HTERT RPE-1 (cell line): ENCODE measurements around the gene PLEKHM2.

Experiments used
- in situ Hi-C: fragments of 300-500 bp; cut with MboI; formaldehyde crosslinking; loops from 4 replicates; pipeline ENCODE4 v1.14.3; 2020; ENCODE audit warnings: low sequenced_read_pairs

The PLEKHM2 gene

DNA sequence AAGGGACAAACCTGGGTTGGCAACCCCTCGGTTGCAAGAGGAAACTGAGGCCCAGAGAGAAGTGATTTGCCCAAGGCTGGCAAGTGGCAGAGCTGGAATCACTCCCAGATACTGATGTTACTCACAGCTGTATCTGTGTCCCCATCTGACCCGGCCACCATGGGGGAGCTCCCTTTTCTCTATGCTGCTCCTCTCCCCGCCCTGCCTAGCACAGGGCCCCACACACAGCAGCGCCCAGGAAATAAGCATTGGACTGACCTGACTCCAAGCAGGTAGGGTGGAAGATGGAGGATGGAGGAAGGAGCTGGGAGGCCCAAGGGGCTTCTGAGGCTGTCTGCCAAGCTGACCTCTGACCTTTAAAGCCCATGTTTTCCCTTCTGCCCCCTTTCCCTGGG, 71.5 kb downstream of the PLEKHM2 start:
- in situ Hi-C loops: no loop called here

DNA sequence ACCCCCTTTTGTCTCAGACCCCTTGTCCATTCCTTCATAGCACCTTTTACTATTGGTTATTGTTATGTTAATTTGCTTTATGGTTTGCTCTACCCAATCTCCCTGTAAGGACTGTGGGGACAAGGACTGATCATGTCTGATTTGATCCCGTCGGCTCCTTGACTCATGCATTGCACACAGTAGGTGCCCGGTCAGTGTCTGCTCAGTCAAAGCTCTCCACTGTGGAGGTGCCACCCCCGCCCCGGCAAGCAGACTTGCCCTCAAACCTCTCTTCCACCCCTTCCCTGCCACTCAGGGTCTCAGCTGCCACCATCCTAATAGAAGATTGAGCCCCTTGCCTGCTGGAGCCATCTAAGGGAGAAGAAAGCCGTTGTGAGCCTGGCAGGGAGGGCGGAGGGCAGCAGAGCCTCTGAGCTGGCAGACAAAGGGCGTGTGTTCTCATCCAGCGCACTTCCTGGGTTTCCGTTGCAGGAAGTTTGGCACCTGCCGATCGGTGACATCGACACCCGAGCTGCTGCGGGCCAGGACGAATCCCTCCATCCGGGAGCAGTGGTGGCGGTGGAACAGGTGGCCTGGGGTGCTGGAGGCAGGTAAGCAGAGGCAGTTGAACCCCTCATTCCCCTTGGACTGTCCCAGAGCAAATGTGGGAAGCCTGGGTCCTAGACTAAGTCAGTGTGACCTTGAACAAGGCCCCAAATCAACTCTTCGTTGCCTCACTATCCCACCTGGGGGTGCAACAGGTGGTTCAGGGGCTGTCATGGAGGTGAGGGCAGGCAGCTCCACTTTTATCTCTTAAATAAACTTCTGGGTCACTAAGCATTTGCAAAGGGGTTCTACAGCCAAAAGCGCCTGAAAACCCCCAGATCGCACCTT, 72.3 kb downstream of the PLEKHM2 start:
- in situ Hi-C loops: no loop called here

DNA sequence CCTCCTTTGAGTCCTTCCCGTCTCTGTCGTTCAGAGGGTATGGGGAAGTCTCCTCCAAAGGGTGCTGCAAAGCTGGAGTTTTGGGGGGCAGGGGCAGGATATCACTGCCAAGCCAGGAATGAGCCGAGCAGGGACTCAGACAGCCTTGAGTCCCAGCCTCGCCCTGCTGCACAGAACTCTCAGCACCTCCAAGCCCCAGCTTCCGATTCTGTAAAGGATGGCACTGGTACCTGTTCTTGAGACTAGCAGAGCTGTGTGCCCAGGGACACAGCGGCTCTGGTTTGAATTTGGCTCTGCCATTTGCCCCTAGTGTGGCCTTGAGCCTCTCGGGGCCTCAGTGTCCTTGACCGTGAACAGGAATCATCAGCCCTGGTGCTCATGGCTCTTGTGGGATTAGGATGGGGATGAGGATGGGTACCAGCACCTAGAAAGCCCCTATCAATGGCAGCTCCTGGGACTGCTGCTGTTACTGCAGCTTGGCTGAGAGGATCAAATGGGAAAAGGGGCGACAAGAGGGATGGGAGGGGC, 73.0 kb downstream of the PLEKHM2 start:
- in situ Hi-C loops: no loop called here

DNA sequence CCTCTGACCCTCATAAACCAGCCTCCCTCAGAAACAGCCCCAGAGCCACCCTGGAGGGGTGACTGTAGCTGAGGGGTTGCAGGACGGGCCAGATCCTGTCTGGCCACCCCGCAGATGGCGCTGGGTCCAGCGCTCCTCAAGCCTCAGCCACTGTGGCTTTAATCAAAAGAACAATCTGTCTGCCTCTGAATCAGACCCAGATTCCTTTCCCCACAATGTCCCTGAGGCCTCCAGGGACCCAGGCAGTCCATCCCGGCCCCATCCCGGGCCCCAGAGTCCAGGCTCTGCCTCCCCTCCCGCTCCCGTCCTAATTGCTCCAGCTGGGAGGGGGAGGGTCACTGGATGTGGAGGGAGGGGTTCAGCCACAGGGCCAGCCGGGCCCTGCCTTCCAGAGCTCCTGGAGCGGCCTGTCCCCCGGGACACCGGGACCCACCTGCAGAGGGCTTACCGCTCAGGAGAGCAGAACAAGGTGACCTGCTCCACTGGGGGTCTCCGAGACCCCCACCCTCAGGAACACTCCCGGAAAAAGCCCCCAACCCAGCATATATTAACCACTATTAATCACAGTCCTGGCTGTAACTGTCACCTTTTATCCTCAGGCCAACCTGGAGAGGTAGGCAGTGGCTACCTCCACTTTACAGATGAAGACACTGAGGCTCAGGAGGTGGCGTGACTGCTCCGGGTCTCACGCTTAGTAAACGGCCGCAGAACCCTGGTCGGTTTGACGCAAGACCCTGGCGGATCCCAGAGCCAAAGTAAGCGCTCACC, 73.6 kb downstream of the PLEKHM2 start:
- in situ Hi-C loops: no loop called here

DNA sequence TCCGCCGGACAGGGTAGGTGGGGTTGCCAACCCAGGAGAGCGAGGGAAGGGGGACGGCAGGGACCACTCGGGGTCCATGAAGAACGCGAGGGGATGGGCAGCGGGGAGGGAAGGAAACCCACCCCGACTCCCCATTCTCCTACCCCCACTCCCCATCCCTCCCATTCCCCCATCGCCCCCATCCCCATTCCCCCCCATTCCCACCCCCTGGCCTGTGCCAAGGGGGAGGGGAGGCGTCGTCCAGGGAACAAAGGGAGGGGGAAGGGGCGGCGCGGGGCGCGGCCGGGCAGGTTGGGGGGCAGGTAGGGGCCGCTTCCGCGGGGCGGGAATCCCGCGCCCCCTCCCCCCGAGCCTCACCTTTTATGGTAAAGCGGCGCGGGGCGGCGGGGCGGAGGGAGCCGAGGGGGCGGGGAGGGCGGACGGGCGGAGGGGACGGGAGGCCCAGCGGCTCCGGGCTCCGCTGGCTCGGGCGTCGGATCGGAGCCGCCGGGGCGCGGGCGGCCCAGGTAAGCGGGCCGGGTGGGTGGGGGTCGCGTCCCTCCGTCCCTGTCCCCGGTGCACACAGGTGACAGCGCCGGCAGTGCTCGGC, 74.3 kb downstream of the PLEKHM2 start, which contains the start of gene FBLIM1:
TSS of gene FBLIM1 (plus strand) at position 453 of the 589 bp plus-strand sequence. CDS start 6,189 bp downstream, outside the sequence.
- in situ Hi-C loops: no loop called here

DNA sequence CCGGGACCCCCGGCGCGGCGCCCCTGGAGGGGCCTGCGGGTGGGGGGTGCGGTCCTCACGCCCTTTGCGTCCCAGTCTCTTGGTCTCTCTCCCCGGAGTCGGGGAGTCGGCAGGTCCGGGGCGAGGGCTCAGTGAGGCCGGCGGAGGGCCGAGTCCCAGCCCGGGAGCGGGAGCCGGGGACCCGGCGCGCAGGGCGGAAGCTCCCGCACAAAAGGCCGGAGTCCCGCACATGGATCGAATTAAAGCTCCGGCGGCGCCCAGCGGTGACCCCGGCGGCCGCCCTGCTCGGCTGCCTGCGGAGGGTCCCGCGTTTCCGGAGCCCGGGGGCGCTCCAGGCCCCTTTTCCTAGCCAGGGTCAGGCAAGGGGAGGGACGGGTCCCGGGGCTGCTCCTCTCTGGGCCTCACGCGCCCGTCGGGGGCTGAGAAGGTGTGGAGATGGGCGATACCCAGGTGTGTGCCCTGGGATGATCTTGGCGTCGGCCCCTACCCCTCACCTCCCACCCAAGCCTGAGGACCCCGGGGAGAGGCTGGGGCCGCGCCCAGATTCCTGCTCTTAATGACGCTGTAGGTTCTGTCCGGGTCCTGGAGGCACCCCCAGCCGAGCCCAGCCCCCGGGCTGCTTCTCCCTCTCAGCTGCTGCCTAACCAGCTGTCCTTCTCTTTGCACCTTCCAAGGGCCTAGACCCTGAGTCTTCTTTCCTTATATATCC, 75.0 kb downstream of the PLEKHM2 start:
- in situ Hi-C loops: no loop called here

DNA sequence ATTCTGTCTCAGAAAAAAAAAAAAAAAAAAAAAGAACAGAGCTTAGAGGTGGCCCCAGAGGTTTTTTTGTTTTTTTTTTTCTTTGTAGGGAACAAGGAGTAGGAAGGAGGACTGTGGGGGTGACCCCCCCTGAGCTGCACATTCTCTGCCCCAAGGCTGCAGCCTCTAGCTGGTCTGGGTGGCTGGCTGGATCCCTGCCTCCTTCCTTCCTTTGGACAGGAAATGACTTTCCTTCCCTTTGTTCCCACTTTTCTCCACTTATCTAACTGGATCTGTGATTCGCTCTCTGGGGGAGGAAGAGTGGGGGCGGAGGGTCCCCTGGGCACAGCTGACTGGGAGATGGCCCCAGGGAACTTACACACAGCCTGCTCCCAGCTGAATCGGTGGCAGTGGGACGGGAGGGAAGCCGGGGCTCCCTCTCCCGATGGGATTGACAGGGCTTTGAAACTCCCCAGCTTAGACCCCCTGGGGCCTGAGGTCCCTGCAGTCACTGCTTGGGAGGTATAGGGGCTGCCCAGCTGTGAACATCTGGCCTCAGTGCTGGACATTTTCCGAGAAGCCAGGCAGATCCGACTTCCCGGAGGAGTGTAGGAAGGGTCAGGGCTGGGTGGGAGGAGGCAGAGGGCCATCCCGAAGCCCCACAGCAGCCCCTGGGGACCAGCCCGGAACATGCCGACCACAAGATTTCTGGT, 76.5 kb downstream of the PLEKHM2 start:
- in situ Hi-C loops: no loop called here

DNA sequence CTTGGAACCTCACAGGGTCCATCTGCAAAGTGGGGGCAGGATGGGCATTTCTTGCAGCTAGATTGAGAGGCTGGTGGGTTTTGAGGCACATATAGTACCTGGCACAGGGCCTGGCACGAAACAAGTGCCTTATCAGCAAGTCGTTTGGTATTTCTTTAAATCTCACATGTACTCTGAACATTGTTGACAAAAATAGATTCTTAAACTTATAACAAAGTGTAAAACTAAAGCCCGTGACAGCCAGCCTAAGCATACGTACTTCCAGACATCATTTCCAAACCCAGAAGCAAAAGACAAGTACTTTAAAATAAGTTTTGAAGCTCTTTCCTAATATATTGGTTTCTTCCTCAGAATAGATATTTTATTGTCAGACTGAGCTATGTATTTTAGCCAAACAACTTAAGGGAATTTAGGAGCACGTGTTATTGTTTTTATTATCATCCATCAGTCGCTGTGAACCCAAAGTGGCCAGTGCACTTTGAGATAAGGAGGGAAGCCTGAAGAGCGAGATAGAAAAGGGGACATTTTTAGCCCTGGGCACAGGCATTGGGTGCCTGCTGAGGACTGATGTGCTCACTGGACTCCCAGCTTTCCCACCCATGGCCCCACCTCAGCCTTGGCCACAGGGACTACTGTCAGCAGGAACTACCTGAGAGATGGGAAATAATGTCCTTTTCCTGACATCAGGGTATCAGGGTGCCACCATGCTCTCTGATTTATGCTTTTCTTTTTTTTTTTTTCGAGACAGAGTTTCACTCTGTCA, 77.4 kb downstream of the PLEKHM2 start:
- in situ Hi-C loops: no loop called here

DNA sequence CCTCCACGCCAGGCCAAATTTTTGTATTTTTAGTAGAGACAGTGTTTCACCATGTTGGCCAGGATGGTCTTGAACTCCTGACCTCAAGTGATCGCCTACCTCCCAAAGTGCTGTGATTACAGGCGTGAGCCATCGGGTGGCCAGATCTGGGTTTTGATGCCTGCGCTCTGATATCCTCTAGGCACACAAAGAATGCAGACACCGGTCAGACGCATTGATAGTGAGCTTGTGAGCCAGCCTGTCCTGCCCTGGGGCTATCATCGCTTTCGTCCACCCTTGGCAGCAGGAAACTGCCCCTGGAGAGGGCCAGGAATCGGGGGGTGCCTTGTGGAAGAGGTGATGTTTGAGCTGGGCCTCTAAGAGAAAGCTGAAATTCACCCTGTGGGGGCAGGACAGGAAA, 78.4 kb downstream of the PLEKHM2 start:
- in situ Hi-C loops: no loop called here

DNA sequence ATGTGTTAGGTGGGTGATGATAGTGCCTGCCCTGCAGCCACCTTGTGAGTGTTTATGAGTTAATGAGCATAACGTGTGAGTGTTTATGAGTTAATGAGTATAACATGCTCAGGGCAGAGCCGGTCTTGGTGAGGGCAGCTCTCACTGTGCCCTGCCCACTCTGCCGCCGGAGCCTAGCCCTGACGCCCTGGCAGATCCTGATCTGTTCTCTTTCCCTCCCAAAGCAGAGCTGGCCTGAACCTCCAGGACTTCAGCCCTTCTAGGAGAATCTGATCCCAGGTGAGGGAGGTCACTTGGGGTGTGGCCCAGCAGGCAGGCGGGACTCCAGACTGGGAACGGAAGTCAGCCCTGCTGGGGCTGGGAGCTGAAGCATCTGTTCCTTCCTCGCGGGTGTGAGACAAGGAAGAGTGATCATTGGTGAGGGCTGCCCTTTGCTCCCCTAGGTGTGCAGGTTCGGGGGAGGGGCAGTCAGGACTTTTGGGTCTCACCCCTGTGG, 80.2 kb downstream of the PLEKHM2 start:
- in situ Hi-C loops: no loop called here

DNA sequence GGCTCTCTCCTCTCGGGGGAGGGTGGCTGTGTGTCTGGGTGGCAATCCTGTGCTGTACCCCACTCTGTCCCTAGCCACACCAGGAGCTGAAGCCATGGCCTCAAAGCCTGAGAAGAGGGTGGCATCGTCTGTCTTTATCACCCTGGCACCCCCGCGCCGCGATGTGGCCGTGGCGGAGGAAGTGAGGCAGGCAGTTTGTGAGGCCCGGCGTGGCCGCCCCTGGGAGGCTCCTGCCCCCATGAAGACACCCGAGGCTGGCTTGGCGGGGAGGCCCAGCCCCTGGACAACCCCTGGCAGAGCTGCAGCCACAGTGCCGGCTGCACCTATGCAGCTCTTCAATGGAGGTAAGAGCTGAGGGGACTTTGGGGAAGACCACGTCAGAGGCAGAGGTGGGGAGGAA, 80.8 kb downstream of the PLEKHM2 start:
- in situ Hi-C loops: no loop called here

DNA sequence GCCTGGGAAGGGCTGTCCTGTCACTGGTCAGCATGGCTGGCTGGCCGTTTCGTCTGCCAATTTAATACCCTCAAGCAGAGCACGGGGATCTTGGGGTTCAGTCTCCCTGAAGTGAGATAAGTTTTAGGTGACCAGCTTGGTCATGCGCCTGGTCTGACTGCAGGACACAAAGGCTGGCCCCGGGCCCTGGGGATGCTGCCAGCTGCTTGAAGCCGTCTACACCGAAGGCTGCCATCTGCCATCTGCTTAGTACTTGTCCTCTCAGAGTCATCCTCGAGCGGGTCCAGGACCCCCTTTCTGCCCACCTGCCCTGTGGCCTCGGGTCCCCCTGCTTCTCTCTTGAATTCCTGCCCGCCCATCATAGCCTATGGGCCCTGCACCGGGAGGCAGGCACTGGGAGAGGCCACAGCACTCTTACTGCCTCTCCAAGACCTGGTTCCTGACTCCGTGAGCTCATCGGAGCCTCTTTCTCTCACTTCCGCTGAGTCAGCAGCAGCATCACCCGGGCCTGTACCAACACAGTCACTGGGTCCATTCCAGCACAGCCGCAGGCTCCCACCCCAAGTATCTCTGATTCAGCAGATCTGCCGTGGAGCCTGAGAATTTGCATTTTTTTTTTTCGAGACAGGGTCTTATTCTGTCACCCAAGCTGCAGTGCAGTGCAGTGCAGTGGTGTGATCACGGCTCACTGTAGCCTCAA, 81.5 kb downstream of the PLEKHM2 start:
- in situ Hi-C loops: no loop called here

DNA sequence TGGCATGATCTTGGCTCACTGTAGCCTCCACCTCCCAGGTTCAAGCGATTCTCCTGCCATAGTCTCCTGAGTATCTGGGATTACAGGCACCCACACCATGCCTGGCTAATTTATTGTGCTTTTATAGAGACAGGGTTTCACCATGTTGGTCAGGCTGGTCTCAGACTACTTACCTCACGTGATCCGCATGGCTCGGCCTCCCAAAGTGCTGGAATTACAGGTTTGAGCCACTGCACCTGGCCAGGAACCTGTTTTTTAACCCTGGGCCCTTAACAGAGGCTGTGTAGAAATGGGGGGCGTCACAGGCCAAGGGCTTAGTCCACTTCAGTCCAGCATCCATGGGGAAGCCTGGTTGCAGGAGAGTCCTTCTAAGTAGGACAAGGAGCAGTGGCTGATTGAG, 83.8 kb downstream of the PLEKHM2 start:
- in situ Hi-C loops: no loop called here

DNA sequence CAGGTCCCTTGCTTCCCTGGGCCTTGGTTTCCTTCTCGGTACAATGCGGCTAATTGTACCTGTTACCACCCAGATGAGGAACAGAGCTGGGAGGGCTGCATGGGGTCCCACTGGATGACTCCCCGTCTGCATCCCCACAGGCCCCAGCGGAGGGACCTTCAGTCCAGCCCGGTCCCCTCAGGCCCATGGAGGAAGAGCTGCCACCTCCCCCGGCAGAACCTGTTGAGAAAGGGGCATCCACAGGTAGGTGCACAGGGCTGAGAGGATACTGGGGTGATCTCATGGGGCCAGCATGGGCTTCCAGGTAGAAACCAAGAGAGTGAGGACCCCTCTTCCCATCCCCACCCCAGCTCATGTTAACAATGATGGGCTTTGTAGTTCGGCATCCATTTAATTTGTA, 84.3 kb downstream of the PLEKHM2 start:
- in situ Hi-C loops: no loop called here

DNA sequence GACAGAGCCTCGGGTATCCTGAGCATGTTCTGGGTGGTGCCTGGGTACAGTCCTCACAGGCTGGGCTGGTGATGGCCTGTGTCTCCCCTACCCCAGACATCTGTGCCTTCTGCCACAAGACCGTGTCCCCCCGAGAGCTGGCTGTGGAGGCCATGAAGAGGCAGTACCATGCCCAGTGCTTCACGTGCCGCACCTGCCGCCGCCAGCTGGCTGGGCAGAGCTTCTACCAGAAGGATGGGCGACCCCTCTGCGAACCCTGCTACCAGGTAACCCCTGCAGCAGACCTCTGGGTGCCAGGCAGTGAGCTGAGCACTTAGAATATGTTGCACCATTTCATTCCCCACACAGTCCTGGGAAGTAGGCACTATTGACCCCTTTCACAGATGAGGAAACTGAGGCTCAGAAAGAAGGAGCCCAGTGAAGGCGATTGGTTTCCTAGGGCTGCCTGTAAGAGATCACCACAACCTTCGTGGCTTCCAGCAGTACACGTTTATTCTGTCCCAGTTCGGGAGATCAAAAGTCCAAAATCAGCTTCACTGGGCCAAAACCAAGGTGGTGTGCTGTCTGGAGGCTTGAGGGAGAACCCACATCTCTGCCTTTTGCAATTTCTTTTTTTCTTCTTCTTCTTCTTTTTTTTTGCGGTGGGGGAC, 86.3 kb downstream of the PLEKHM2 start:
- in situ Hi-C loops: no loop called here

DNA sequence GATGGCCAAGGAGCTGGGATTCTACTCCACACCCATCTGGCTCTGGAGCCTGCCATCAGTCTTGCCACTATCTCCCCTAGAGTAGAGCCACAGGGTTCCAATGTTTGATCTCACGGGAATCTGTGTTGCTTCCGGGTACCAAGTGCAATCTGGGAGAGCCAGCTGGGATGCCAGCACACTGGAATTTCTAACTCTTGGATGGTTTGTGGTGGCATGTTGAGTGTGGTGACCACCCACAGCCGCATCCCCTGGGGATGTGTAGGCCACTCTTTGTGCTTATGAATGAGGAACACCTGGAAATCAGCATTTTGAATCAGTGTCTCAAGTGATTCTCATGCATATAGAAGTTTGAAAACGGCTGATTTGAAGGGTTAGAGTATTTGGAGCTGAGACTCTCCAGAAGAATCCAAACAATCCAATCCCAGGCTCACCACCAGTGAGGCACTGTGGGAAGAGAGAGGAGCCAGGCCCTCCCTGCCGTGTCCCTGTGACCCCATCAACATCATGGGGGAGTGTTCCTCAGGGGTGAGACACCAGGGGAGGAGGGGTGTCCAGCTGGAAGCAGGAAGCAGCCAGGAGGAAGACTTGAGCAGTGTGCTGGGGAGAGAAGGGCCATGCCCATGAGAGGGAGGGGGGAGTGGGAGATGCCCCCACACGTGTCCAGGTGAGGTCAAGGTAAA, 87.9 kb downstream of the PLEKHM2 start:
- in situ Hi-C loops: no loop called here

DNA sequence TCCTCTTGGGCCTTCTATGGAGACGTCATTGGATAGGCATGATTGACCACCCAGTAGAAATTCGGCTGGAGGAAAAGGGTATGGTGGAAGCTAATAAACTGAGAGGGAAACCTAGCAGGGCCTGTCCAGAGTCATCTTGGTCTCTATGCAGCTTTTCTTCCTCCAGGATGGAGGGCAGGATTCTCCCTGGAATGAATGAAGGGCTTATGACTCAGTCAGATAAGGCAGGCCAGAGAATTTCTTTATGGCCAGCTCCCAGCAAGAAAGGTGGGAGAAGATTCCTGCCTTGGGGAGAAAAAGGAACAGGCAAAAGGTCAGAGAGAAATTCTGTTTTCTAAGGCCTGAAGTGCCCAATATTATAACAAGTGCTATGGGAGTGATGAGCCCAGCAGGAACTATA, 91.6 kb downstream of the PLEKHM2 start:
- in situ Hi-C loops: no loop called here
